Mesenchymal stem cell (in vitro differentiated cells and primary cell): ENCODE results near the gene CACNA1I.

Experiments used
- DNase-seq: peaks from one replicate; pipeline ENCODE4 v3.0.0-alpha.2; 2013
- H2AFZ ChIP-seq: one replicate; pipeline ENCODE4 v1.6.1; 2013; ENCODE audit warnings: low read depth, mild to moderate bottlenecking, control low read depth, inconsistent platforms, low read length, moderate library complexity
- H2AK5ac ChIP-seq: 2 replicates; pipeline ENCODE4 v1.6.1; 2013; ENCODE audit warnings: low read length, moderate library complexity, mild to moderate bottlenecking, inconsistent platforms; ENCODE audit not compliant: severe bottlenecking
- H2BK120ac ChIP-seq: one replicate; pipeline ENCODE4 v1.6.1; 2013; ENCODE audit warnings: low read depth, mild to moderate bottlenecking, inconsistent platforms, low read length, moderate library complexity
- H2BK12ac ChIP-seq, 2 experiments: one replicate each; pipeline ENCODE4 v1.6.1; 2013; ENCODE audit warnings: inconsistent platforms in 2 of 2, low read length in 2 of 2, mild to moderate bottlenecking in 2 of 2, moderate library complexity in 2 of 2, control low read depth in 1 of 2
- H2BK15ac ChIP-seq: one replicate; pipeline ENCODE4 v1.6.1; 2013; ENCODE audit warnings: mild to moderate bottlenecking, low read depth, inconsistent platforms; ENCODE audit not compliant: poor library complexity, severe bottlenecking
- H2BK5ac ChIP-seq: 2 replicates; pipeline ENCODE4 v1.6.1; 2013; ENCODE audit warnings: low read depth, mild to moderate bottlenecking, low read length, control low read depth, inconsistent platforms; ENCODE audit not compliant: poor library complexity, severe bottlenecking
- H3K14ac ChIP-seq, 2 experiments: one replicate each; pipeline ENCODE4 v1.6.1; 2013; ENCODE audit warnings: inconsistent platforms in 2 of 2, low read length in 2 of 2, control low read depth in 1 of 2, mild to moderate bottlenecking in 1 of 2, moderate library complexity in 1 of 2
- H3K18ac ChIP-seq, 2 experiments: one replicate each; pipeline ENCODE4 v1.6.1; 2013; ENCODE audit warnings: inconsistent platforms in 2 of 2, low read length in 2 of 2, control low read depth in 1 of 2, low read depth in 1 of 2, mild to moderate bottlenecking in 1 of 2
- H3K23ac ChIP-seq, 2 experiments: one replicate each; pipeline ENCODE4 v1.6.1; 2013; ENCODE audit warnings: inconsistent platforms in 2 of 2, low read length in 2 of 2, mild to moderate bottlenecking in 2 of 2, moderate library complexity in 2 of 2, control low read depth in 1 of 2
- H3K27ac ChIP-seq: 2 replicates; pipeline ENCODE4 v1.5.1; 2013; ENCODE audit warnings: mild to moderate bottlenecking, moderate library complexity, low read length, control low read depth, inconsistent platforms; ENCODE audit not compliant: poor library complexity, severe bottlenecking
- H3K27me3 ChIP-seq, 2 experiments: 2 replicates each; pipeline versions ENCODE4 v1.6.1 to v1.7.0; 2013; ENCODE audit warnings: low read length in 2 of 2, mild to moderate bottlenecking in 2 of 2, moderate library complexity in 2 of 2, control low read depth in 1 of 2, inconsistent platforms in 1 of 2; ENCODE audit not compliant: control insufficient read depth in 1 of 2, insufficient read depth in 1 of 2
- H3K36me3 ChIP-seq, 2 experiments: 2 replicates each; pipeline versions ENCODE4 v1.6.1 to v1.7.0; 2013; ENCODE audit warnings: low read length in 2 of 2, control low read depth in 1 of 2, inconsistent platforms in 1 of 2, low read depth in 1 of 2, mild to moderate bottlenecking in 1 of 2; ENCODE audit not compliant: insufficient read depth in 2 of 2, control insufficient read depth in 1 of 2
- H3K4ac ChIP-seq, 2 experiments: one replicate each; pipeline ENCODE4 v1.6.1; 2013; ENCODE audit warnings: inconsistent platforms in 2 of 2, low read length in 2 of 2, mild to moderate bottlenecking in 2 of 2, moderate library complexity in 2 of 2, control low read depth in 1 of 2, low read depth in 1 of 2
- H3K4me1 ChIP-seq: 2 replicates; pipeline ENCODE4 v1.6.1; 2013; ENCODE audit warnings: low read depth, low read length, control low read depth; ENCODE audit not compliant: control insufficient read depth, insufficient read depth
- H3K4me2 ChIP-seq: 2 replicates; pipeline ENCODE4 v1.6.1; 2013; ENCODE audit warnings: low read length, mild to moderate bottlenecking, inconsistent platforms; ENCODE audit not compliant: poor library complexity, severe bottlenecking
- H3K4me3 ChIP-seq, 2 experiments: 2 replicates each; pipeline versions ENCODE4 v1.5.1 to v1.7.0; 2013; ENCODE audit warnings: low read length in 2 of 2, mild to moderate bottlenecking in 2 of 2, control low read depth in 1 of 2, low read depth in 1 of 2; ENCODE audit not compliant: insufficient read depth in 1 of 2
- H3K79me1 ChIP-seq: replicated peaks from 2 replicates; pipeline ENCODE4 v1.6.1; 2013; ENCODE audit warnings: mild to moderate bottlenecking, control low read depth, low read length, inconsistent platforms; ENCODE audit not compliant: poor library complexity, severe bottlenecking
- H3K9ac ChIP-seq: 2 replicates; pipeline ENCODE4 v1.7.0; 2013; ENCODE audit warnings: mild to moderate bottlenecking, low read length, moderate library complexity
- H3K9me3 ChIP-seq: 2 replicates; pipeline ENCODE4 v1.7.0; 2013; ENCODE audit warnings: mild to moderate bottlenecking, low read length; ENCODE audit not compliant: control insufficient read depth
- H4K8ac ChIP-seq: one replicate; pipeline ENCODE4 v1.6.1; 2013; ENCODE audit warnings: inconsistent platforms, mild to moderate bottlenecking, low read length, moderate library complexity
- H4K91ac ChIP-seq: one replicate; pipeline ENCODE4 v1.6.1; 2013; ENCODE audit warnings: mild to moderate bottlenecking, low read length, inconsistent platforms
- WGBS: methylation state at CpG from one replicate; pipeline ENCODE4 v1.1.7; 2013; ENCODE audit warnings: mixed read lengths; 5-methylcytosine and 5-hydroxymethylcytosine counted together

Gene CACNA1I

GRCh38 chr22:39664485-39665200 lies 94.1 kb downstream of the CACNA1I start:
- H2BK120ac ChIP-seq = no peak overlapping the region
- no peak overlapping the region for H2AK5ac ChIP-seq
- peaks cover 10% of the 10 kb centered on the region for H3K4me1 ChIP-seq
- no peak for DNase-seq
- no peak overlapping the region for H4K91ac ChIP-seq
- no peak overlapping the region for H3K14ac ChIP-seq
- no peak overlapping the region for H3K23ac ChIP-seq
- no peak overlapping the region for H2BK5ac ChIP-seq
- no peak overlapping the region for H3K4ac ChIP-seq
- H3K4me2 ChIP-seq = no peak overlapping the region
- H2BK15ac ChIP-seq = no peak overlapping the region
- H4K8ac ChIP-seq = no peak overlapping the region
- H3K9me3 ChIP-seq = peaks cover 4% of the 10 kb centered on the region
- no peaks in the 10 kb centered on the region for H3K36me3 ChIP-seq
- no peaks in the 10 kb centered on the region for H3K79me1 ChIP-seq
- WGBS = 16% methylated on average over 38 of the region's 44 CpGs
- H3K27ac ChIP-seq = no peak overlapping the region
- H3K4me3 ChIP-seq = peak overlapping the region in 1 of 2 experiments; percentile 14
- H2BK12ac ChIP-seq = no peak overlapping the region
- no peak overlapping the region for H2AFZ ChIP-seq
- H3K18ac ChIP-seq = no peak overlapping the region
- H3K27me3 ChIP-seq = peaks cover 79 to 80% of the 10 kb centered on the region in 2 experiments
- H3K9ac ChIP-seq = no peak overlapping the region

- no peak overlapping the region for H2AFZ ChIP-seq
- no peak overlapping the region for H3K9ac ChIP-seq
- no peak overlapping the region for H4K8ac ChIP-seq
- H3K4me2 ChIP-seq = no peak overlapping the region
- peak overlapping the region in 1 of 2 experiments; percentile 14 for H3K4me3 ChIP-seq
- H2AK5ac ChIP-seq = no peak overlapping the region
- H3K36me3 ChIP-seq = no peaks in the 10 kb centered on the region
- no peak overlapping the region for H3K23ac ChIP-seq
- H3K4ac ChIP-seq = no peak overlapping the region
- H3K4me1 ChIP-seq = peaks cover 10% of the 10 kb centered on the region
- H3K18ac ChIP-seq = no peak overlapping the region
- no peak overlapping the region for H2BK120ac ChIP-seq
- peaks cover 74% of the 10 kb centered on the region in 2 experiments for H3K27me3 ChIP-seq
- WGBS = 66% methylated on average over 6 of the region's 8 CpGs
- no peak overlapping the region for H2BK5ac ChIP-seq
- no peak overlapping the region for H2BK15ac ChIP-seq
- no peak overlapping the region for H3K27ac ChIP-seq
- DNase-seq = no peak
- H3K14ac ChIP-seq = no peak overlapping the region
- H3K9me3 ChIP-seq = peaks cover 4% of the 10 kb centered on the region
- H4K91ac ChIP-seq = no peak overlapping the region
- H3K79me1 ChIP-seq = no peaks in the 10 kb centered on the region
- no peak overlapping the region for H2BK12ac ChIP-seq
These were observed 94.7 kb downstream of the CACNA1I start for GRCh38 chr22:39665229-39665628.

DNA sequence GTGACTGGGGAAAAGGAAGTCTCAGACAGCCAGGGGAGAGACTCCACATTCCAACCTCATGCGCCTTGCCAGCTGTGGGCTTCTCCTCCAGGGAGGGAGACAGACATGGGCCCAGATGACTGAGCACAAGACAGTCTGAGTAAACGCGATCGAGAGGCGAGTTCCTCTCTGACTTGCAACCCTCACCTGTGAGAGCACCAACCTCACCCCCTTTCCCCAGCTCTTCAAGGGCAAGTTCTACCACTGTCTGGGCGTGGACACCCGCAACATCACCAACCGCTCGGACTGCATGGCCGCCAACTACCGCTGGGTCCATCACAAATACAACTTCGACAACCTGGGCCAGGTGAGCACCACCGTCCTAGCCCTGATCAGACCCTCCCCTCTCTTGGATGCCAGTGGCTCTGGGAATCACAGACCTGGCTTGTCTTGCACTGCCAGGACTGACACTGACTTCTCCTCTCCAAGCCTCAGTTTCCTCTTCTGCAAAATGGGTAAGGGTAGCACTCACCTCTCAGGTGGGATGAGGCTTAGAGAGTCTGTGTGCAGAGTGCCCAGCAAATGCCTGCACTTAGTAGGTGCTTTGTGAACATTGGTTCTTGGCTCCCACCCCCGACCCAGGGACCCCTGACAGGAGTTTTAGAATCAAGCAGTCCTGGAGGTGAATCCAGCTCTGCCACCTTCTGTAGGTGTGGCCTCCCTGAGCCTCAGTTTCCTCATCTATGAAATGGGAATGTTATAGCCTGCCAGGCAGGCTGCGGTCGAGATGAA lies 95.3 kb downstream of the CACNA1I start:
- Histone ChIP-seq H2BK120ac (no peak overlapping the region), H3K4me3 (no peak overlapping the region), H2AFZ (no peak overlapping the region), H2BK12ac (no peak overlapping the region), H3K18ac (no peak overlapping the region), H3K79me1 (no peaks in the 10 kb centered on the region), H3K9me3 (peaks cover 10% of the 10 kb centered on the region), H4K91ac (no peak overlapping the region), H3K4ac (no peak overlapping the region), H3K9ac (no peak overlapping the region), H2BK5ac (no peak overlapping the region), H3K27me3 (peaks cover 67 to 68% of the 10 kb centered on the region in 2 experiments), H3K14ac (no peak overlapping the region), H4K8ac (peak overlapping the region; percentile 24), H2BK15ac (no peak overlapping the region), H3K27ac (no peak overlapping the region), H3K23ac (no peak overlapping the region), H3K36me3 (no peaks in the 10 kb centered on the region), H3K4me2 (no peak overlapping the region), H2AK5ac (no peak overlapping the region), H3K4me1 (peaks cover 10% of the 10 kb centered on the region)
- WGBS = 84% methylated on average over 16 of the region's 16 CpGs
- DNase-seq = no peak

DNA sequence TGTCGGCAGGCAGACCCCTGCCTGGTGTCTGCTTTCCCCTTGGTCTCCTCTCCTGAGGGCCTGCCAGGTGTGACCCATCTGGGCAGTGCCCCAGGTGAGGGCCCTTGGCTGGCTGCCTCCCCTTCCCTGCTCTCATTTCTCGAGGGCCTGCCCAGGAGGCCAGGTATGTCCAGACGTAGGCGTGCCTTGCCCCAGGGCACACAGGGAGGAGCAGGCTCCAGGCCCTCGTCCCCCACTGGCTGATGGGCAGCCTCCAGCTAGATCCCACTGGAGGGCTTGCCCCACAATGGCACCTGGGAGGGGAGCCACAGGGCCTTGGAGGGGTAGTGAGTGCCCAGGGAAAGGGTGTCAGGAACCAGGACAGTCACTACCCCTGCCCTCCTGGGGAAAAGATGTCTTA lies 95.9 kb downstream of the CACNA1I start:
- Histone ChIP-seq H3K14ac (no peak overlapping the region), H2BK12ac (no peak overlapping the region), H3K36me3 (no peaks in the 10 kb centered on the region), H2BK120ac (no peak overlapping the region), H3K9me3 (peaks cover 16% of the 10 kb centered on the region), H2BK15ac (no peak overlapping the region), H3K9ac (no peak overlapping the region), H3K4me1 (peaks cover 10% of the 10 kb centered on the region), H3K23ac (no peak overlapping the region), H3K27ac (no peak overlapping the region), H3K4me3 (no peak overlapping the region), H3K4me2 (no peak overlapping the region), H3K79me1 (no peaks in the 10 kb centered on the region), H2AK5ac (no peak overlapping the region), H2BK5ac (no peak overlapping the region), H3K18ac (no peak overlapping the region), H4K91ac (no peak overlapping the region), H3K27me3 (peaks cover 61 to 62% of the 10 kb centered on the region in 2 experiments), H4K8ac (no peak overlapping the region), H3K4ac (no peak overlapping the region), H2AFZ (no peak overlapping the region)
- DNase-seq = no peak
- 84% methylated on average over 5 of the region's 5 CpGs for WGBS
